ENCODE measurements around the gene TSPAN15.
"Not testable (repeated sequence)": the region's sequence is repeated elsewhere in the genome, so short reads cannot be mapped to it uniquely, and the experiment has no call there.

TSPAN15 gene

DNA sequence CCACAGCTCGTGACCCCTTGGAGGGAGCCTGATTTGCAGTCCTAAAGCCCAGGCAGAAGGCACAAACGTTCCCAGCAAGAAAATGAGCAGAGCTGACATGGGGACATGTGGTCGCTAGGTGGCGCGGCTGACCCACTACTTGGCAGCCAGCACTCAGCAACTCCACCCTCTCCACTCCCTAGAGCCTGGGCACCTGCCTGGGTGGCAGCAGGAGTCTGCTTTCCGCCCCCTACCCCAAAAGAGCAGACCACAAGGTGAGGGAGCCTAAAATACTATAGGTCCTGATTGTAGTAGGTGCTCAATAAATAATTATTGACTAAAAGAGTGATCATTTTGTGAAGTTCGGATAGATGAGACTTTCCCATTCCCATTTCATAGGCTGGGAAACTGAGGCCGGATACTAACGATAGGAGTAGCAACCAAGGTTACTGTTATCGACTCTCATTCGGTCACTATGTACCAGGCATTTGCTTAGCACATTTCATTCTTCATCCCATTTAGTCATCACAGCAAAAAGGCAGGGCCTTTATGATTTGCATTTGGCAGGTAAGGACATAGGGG lies 64.5 kb downstream of the TSPAN15 start:
- TF ChIP-seq, protein P1, sequence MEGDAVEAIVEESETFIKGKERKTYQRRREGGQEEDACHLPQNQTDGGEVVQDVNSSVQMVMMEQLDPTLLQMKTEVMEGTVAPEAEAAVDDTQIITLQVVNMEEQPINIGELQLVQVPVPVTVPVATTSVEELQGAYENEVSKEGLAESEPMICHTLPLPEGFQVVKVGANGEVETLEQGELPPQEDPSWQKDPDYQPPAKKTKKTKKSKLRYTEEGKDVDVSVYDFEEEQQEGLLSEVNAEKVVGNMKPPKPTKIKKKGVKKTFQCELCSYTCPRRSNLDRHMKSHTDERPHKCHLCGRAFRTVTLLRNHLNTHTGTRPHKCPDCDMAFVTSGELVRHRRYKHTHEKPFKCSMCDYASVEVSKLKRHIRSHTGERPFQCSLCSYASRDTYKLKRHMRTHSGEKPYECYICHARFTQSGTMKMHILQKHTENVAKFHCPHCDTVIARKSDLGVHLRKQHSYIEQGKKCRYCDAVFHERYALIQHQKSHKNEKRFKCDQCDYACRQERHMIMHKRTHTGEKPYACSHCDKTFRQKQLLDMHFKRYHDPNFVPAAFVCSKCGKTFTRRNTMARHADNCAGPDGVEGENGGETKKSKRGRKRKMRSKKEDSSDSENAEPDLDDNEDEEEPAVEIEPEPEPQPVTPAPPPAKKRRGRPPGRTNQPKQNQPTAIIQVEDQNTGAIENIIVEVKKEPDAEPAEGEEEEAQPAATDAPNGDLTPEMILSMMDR (conservative IDR thresholded peaks at IDR 0.05) = peak; percentile 86
- no peak overlapping the region for H3K27ac ChIP-seq

DNA sequence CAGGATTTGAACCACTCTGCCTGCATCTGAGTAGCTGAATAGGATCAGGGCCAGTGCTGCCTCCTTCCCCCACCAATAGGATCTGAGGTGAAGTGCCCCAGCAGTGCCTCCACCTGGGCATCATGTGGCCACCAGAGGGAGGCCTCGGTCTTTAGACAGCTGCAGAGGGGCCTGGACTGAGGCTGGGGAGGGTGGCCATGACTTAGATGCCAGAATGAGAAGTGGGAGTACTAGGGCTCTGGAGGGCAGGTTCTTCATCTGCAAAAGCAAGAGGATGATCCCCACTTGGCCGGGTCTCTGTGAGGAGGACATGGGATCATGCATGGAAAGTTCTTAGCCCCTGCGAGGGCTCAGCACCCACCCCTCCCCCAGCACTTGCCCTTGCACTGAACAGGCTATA lies 65.1 kb downstream of the TSPAN15 start:
- TF ChIP-seq, protein P1 (conservative IDR thresholded peaks at IDR 0.05) = no peak
- H3K27ac ChIP-seq = no peak overlapping the region

DNA sequence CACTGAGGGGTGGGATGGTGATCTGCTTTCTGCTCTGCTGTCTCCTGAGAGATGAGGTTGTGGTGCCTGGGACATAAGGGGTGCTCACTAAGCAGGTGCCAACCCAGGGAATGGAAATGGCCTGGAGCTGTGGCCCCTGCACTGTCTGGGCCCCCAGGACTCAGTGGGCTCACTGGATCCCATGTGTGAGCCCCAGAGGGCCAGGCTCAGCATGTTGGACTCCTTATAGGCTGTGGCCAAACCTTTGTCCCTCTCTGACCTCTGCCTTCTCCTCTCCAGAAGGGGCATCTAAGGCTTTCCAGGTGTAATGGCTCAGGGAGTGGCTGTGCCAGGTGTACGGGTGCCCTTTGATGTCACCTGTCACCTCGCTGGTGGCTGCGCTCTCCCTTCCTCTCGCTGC lies 65.5 kb downstream of the TSPAN15 start:
- TF ChIP-seq, protein P1 (conservative IDR thresholded peaks at IDR 0.05) = no peak
- no peak overlapping the region for H3K27ac ChIP-seq

DNA sequence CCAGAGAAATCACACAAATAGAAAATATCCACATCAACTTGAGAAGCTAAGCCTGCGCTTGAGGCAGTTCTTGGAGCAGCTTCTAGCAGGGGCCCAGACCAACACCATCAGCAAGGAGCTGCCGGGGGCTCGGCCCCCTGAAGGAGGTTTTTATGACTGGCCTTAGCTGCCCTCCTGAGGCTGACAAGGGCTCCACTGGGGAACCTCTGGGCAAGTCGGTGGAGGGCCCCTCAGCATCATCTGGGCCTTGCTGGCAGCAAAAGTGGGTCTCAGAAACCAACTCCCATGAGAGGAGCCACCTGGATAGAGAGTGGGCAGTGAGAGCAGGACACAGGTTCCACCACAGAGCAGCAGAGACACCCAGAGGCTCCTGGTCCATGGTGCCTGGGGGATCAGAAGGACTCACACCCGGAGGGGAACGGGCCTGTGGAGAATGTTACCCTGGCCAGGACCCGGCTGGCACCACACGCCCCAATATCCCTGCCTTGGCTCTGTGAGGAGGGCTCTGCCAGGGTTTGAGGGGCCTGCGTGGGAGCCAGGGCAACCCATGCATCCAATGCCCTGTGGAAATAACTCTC lies 66.1 kb downstream of the TSPAN15 start:
- TF ChIP-seq, protein P1 (conservative IDR thresholded peaks at IDR 0.05) = no peak
- no peak overlapping the region for H3K27ac ChIP-seq

DNA sequence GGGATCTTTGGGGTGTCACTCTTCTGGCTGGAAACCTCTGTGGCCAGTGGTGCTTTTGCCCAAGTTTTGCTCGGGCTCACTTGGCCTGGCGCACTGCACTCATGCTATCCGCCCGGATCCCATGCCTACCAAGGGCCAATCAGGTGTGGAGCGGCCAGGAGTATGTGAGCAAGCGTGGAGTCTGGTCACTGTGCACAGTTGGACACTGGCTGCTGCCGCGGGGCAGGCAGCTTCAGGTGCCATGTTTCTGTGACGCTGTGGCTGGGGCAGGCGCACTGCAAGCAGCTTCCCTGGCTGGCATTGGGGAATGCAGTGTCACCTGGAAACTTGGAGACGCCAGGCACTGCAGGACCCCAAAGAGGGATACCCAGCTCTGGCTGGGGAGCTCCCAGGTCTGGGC lies 76.7 kb downstream of the TSPAN15 start:
- no peak overlapping the region for H3K27ac ChIP-seq
- TF ChIP-seq, protein P1 (conservative IDR thresholded peaks at IDR 0.05) = no peak

DNA sequence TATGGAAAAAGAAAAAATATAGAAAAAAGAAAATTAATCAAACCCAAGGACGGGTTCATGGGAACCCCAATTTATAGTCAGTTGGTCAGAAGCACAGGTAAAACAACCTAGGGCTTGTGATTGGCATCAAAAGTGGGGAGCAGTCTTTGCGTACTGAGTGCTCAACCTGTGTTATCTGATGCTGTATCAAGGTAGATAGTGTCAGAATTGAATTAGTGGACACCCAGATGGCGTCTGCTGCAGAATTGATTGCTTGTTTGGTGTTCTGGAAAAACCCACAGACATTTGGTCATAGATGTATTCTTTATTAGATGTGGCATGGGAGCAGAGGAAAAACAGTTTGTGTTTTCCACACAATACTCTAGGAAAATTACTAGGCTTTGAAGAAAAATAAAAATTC lies 82.4 kb downstream of the TSPAN15 start:
- TF ChIP-seq, protein P1 (conservative IDR thresholded peaks at IDR 0.05) = no peak
- no peak overlapping the region for H3K27ac ChIP-seq

DNA sequence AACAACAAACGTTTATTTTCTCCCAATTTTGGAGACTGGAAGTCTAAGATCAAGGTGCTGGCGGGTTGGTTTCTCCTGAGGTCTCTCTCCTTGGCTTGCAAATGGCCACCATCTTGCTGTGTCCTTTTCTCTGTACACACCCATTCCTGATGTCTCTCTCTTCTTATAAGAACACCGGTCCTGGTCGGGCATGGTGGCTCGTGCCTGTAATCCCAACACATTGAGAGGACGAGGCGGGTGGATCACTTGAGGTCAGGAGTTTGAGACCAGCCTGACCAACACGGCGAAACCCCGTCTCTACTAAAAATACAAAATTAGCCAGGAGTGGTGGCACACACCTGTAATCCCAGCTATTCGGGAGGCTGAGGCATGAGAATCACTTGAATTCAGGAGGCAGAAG lies 85.3 kb downstream of the TSPAN15 start:
- not testable (repeated sequence) for H3K27ac ChIP-seq

DNA sequence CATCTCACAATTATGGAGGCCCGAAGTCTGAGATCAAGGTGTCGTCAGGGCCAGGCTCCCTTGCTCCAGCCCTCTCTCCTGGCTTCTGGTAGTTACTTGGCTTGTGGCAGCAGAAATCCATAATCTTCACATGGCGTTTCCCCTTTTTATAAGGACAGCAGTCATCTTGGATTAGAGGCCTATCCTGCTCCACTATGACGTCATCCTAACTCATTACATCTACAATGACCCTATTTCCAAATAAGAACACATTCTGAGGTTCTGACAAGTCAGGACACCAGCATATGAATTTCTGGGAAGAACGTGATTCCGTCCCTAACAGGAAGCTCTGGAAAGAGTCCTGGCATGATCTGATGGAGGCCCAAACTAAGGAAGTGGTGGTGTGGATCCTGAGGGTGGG lies 86.2 kb downstream of the TSPAN15 start:
- H3K27ac ChIP-seq = no peak overlapping the region
- TF ChIP-seq, protein P1 (conservative IDR thresholded peaks at IDR 0.05) = no peak

Data from VCaP (cell line).